RWPE1 (cell line): ENCODE measurements around the gene SLC35E1.

Source experiments
- CTCF ChIA-PET: fragments of 350-600 bp; sonication (Branson Sonifier 250); formaldehyde crosslinking; extraction: SDS; loops from one replicate; lab custom pipeline; 2021; lab: Yijun Ruan, JAX
- POLR2A ChIA-PET: fragments of 400-600 bp; formaldehyde crosslinking; extraction: SDS; loops from one replicate; lab custom pipeline; 2020; ENCODE audit warnings: antibody characterized with exemption; ENCODE audit not compliant: low non-redundant PET; lab: Yijun Ruan, JAX
- DNase-seq: peaks from one replicate; pipeline ENCODE4 v3.0.0; 2012; ENCODE audit warnings: low spot score
- H3K27ac ChIP-seq: fragments of 450-650 bp; 2 replicates; pipeline ENCODE4 v1.5.1; 2017
- TF ChIP-seq, protein P1 (sequence below): fragments of 450-650 bp; conservative IDR thresholded peaks from 2 replicates; pipeline ENCODE4 v1.5.1; 2017; ENCODE audit warnings: low read depth, mild to moderate bottlenecking

Gene SLC35E1

GRCh38 chr19:16579381-16579780, 7.2 kb upstream of the SLC35E1 start:
- peak overlapping the region; percentile 78 for H3K27ac ChIP-seq
- ChIA-PET POLR2A (no interaction called here), CTCF (no interaction called here)
- TF ChIP-seq, protein P1, sequence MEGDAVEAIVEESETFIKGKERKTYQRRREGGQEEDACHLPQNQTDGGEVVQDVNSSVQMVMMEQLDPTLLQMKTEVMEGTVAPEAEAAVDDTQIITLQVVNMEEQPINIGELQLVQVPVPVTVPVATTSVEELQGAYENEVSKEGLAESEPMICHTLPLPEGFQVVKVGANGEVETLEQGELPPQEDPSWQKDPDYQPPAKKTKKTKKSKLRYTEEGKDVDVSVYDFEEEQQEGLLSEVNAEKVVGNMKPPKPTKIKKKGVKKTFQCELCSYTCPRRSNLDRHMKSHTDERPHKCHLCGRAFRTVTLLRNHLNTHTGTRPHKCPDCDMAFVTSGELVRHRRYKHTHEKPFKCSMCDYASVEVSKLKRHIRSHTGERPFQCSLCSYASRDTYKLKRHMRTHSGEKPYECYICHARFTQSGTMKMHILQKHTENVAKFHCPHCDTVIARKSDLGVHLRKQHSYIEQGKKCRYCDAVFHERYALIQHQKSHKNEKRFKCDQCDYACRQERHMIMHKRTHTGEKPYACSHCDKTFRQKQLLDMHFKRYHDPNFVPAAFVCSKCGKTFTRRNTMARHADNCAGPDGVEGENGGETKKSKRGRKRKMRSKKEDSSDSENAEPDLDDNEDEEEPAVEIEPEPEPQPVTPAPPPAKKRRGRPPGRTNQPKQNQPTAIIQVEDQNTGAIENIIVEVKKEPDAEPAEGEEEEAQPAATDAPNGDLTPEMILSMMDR = no peak
- no peak for DNase-seq

DNA sequence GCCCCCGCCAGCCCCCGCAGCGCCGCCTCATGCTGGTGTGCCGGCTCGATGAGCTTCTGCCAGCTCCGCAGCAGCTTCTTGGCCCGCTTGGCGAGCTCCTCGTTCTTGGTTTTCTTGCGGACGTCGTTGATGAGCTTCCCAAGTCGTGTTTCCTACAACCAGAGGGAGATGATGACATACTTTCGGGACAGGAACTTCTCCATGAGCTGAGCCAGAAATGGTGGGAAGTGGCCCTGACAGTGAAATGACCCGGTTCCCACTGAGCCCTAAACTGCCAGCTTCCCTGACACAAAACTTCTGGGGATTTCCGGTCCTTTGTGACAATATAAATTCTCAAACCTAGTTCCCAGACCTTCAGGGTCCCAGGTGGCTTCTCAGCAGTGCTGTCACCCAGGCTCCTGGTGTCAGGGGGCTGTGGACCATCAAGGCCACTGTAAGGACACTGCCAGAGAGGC, 5.3 kb upstream of the SLC35E1 start:
- POLR2A ChIA-PET = no interaction called here
- TF ChIP-seq, protein P1 = no peak
- H3K27ac ChIP-seq = peak overlapping the region; percentile 78
- CTCF ChIA-PET = no interaction called here
- no peak for DNase-seq

DNA sequence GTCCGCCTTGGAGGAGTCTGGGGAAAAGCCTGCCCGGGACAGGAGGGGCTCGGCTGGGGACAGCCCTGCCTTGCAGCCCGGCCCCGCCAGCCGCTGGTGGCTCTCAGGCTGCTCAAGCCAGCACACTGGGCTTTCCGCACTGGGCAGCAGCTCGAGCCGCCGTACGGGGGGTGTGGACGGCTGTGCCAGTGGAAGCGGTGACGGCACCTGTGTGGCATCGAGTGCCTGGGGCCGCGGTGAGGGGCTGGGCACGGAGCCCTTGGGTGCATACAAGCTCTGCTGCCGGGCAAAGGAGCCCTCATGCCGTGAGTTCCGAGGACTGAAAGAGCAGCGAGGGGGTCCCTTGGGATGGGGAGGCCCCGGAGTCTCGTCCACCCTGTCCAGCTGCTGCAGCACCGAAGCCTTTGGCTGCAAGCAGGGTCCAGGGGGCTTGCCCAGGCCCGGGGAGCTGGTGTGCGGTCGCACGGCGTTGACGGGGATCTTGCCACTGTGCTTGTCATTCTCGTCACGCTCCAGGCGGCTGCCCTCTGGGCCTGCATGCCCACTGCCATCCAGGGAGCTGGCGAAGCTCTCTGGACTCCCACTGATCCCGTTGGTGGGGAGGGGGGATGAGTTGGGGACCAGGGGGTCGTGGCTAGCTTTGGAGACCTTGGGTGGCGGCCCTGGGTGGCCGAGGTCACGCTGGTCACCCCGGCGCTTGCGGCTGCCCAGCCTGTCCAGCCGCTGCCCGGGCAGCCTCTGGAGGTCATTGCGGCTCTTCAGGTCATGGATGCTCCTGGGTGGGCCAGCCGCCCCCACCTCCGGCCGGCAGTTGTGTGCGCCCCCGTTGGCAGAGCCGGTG, 4.7 kb upstream of the SLC35E1 start:
- no peak for DNase-seq
- H3K27ac ChIP-seq = 0 out of 2 replicates have a peak overlapping the region, but pooled peaks have one; percentile 36
- TF ChIP-seq, protein P1 = no peak
- POLR2A ChIA-PET = no interaction called here
- CTCF ChIA-PET = no interaction called here

GRCh38 chr19:16575861-16576689, 3.9 kb upstream of the SLC35E1 start:
- CTCF ChIA-PET = no interaction called here
- POLR2A ChIA-PET = no interaction called here
- H3K27ac ChIP-seq = peak overlapping the region; percentile 36
- TF ChIP-seq, protein P1 = no peak
- no peak for DNase-seq

GRCh38 chr19:16575282-16575681, 3.1 kb upstream of the SLC35E1 start:
- ChIA-PET CTCF (no interaction called here), POLR2A (no interaction called here)
- H3K27ac ChIP-seq = peak overlapping the region; percentile 36
- TF ChIP-seq, protein P1 = no peak
- no peak for DNase-seq

- TF ChIP-seq, protein P1 = no peak
- no peak for DNase-seq
- ChIA-PET POLR2A (no interaction called here), CTCF (interaction anchor here (0.6 kb wide), 1 partner anchor 35 kb away, joined by 5 read pairs; no protein-coding TSS in a partner anchor)
- peak overlapping the region; percentile 87 for H3K27ac ChIP-seq
Observed at GRCh38 chr19:16573925-16574324, 1.7 kb upstream of the SLC35E1 start.
